ENCODE data around the gene AS3MT. TPM values are rescaled to one million over a fixed set of nuclear protein-coding genes. Genes with fewer than 3 reads are reported as not detected.

Gene AS3MT, protein sequence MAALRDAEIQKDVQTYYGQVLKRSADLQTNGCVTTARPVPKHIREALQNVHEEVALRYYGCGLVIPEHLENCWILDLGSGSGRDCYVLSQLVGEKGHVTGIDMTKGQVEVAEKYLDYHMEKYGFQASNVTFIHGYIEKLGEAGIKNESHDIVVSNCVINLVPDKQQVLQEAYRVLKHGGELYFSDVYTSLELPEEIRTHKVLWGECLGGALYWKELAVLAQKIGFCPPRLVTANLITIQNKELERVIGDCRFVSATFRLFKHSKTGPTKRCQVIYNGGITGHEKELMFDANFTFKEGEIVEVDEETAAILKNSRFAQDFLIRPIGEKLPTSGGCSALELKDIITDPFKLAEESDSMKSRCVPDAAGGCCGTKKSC
- 1.1 and 1.8 TPM in 2 replicates for total RNA-seq

DNA sequence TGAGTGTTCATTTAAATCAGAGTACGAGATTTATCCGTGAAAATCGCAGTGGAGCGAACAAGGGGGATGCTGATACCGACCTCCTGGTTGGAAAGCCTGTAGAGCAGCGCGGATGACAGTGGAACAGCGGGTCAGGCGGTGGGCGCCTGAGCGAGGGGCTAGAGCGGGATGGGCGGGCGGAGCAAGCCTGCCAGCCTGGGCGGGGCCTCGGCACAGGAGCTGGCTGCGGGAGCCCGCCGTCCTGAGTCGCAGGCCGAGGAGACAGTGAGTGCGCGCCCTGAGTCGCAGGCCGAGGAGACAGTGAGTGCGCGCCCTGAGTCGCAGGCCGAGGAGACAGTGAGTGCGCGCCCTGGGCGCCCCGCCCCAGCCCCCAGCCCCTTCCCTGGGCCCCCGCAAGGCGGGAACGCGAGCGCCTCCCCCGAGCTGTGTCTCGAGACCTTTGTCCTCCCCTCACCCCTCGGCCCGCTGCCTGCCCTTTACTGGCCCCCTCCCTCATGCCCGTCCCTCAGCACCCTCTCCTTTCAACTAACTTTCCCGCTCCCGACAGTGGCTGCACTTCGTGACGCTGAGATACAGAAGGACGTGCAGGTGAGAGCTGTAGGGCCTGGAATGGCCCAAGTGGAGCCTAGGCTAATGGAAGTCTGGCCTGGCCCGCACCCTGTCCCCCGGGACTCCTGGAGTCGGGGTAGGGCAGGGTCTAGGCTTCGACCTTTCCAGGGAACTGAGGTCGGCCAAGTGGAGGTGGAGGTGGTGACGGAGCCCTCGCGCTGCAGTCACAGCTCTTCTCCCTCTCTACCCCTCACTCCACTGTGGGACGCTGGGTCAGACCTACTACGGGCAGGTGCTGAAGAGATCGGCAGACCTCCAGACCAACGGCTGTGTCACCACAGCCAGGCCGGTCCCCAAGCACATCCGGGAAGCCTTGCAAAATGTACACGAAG lies at the start of gene AS3MT:
AS3MT (plus strand) TSS at position 213 of the 941 bp plus-strand sequence; CDS start at position 336, 123 bp downstream.

DNA sequence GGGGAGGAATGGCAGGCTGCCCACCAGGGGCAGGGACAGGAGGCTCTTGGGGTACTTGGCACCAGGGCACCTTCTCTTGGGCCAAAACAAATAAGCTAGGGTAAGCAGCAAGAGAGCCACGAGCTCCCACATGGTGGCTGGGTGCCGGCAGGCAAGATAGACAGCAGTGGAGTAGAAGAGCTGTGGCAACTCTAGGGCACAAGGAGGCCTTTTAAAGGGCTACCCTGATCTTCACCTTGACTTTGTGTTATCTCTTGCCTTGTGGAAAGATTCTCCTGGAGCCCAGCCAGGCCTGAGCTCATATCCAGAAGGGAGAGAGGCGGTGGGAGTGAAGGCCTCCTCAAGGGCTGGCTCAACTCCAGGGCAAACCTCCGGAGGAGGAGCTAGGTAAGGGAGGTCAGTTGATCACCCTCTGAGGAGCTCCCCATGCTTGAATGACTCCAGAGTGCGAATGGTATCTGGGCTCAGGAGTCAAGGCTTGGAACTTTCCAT lies 32.0 kb upstream of the AS3MT start, which contains the start of gene CYP17A1:
CYP17A1 (minus strand) TSS at position 184 of the 492 bp plus-strand sequence; CDS start at position 132, 52 bp downstream.

DNA sequence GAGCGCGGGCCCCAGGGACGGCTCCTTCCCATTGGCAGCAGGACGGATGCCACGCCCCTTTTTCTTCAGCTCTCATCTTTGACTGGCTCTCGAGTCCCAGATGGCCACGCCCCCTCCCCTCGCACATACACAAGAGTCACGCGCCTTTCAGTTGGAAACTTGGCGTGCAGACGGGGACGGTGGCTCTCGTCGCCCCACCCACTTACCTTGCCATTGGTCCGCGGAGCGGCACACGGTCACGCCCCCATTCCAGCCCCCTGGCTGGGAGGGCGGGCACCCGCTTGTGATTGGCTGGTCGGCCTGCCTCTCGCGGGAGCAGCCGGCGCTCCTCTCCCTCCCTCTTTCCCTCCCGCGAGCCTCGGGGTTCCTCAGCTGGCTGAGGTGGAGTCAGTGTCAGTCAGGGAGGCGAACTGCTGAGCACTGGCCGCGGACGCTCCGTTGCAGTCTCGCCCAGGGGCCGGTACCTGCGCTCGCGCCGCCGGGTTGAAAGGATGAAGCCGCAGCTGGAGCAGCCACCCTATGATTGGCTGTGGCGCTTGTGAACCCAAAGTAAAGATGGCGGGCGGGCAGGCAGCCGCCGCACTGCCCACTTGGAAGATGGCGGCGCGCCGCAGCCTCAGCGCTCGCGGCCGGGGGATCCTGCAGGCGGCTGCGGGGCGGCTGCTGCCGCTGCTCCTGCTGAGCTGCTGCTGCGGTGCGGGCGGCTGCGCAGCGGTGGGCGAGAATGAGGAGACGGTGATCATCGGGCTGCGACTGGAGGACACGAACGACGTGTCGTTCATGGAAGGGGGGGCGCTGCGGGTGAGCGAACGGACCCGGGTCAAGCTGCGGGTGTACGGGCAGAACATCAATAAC lies 48.9 kb downstream of the AS3MT start, which contains the start of gene CNNM2:
CNNM2 (plus strand) TSS at position 333 of the 855 bp plus-strand sequence; CDS start at position 520, 187 bp downstream.

Small RNA genes lying within 50 kb of the gene (small RNA-seq; reads per million reads assigned to genes)
- gene AS3MT, result not detected
- not detected for gene RF00026

Other genes starting within 250 kb of the AS3MT start
- gene TRIM8, start 225.0 kb upstream of the AS3MT start, total RNA-seq, result 114 and 139 TPM in 2 replicates
- gene ARL3, start 155.1 kb upstream of the AS3MT start, total RNA-seq, result 5.5 and 6.1 TPM in 2 replicates
- gene SFXN2, start 154.8 kb upstream of the AS3MT start, total RNA-seq, result 7.2 and 8.1 TPM in 2 replicates
- 44.9 and 55.6 TPM in 2 replicates for gene WBP1L, start 125.5 kb upstream of the AS3MT start, total RNA-seq
- not detected in 2 replicates for gene CYP17A1, start 32.1 kb upstream of the AS3MT start, total RNA-seq
- 16.5 and 21.5 TPM in 2 replicates for gene BORCS7, start 15.2 kb upstream of the AS3MT start, total RNA-seq
- 2.4 and 3.4 TPM in 2 replicates for gene CNNM2, start 48.8 kb downstream of the AS3MT start, total RNA-seq